ENCODE data around the gene AHSG.
A peak's percentile ranks its signal among the peaks of the same experiment; 100 is the strongest.

The AHSG gene

GRCh38 chr3:186643493-186643892 is 30.6 kb downstream of the AHSG start:
- DNase-seq, result no peak

GRCh38 chr3:186644683-186645082 is 31.8 kb downstream of the AHSG start:
- no peak for DNase-seq

DNA sequence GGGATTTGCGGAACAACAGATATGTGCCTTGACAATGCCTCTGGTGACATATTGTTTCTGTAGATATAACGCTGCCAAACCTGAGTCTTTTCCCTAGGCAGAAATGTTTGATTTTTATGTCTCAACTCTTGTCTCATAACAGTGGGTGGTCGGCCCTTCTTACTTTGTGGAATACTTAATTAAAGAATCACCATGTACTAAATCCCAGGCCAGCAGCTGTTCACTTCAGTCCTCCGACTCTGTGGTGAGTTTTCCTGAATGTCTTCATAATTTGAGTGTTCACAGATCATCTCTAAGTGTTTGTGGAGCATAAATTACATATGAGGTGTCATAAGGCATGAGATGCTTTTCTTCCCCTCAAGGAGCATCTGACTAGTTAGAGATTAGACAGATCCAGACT is 33.2 kb downstream of the AHSG start:
- DNase-seq, result no peak

GRCh38 chr3:186646841-186647240 is 34.0 kb downstream of the AHSG start:
- no peak for DNase-seq

DNA sequence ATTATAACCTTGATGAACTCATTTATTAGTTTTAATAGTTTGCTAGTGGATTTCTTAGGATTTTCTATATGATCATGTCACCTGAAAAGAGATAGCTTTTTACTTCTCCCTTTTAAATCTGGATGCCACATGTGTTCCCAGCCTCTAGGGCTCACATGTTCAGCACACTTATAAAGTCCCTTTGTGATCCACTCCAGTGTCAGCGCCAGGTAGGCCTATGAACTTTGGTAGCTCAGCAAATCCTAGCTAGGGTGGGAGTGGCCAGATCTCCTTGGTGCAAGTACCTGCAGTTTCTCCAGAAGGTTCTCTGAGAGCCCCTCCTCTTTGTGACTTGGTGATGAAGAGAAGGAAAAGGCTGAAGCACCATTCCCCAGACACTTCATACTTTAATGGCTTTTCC is 36.0 kb downstream of the AHSG start:
- no peak for DNase-seq

- DNase-seq, result no peak
These were observed 38.9 kb downstream of the AHSG start for GRCh38 chr3:186651678-186652215.

- DNase-seq, result no peak
These were observed 40.3 kb downstream of the AHSG start for GRCh38 chr3:186653080-186653707.

DNA sequence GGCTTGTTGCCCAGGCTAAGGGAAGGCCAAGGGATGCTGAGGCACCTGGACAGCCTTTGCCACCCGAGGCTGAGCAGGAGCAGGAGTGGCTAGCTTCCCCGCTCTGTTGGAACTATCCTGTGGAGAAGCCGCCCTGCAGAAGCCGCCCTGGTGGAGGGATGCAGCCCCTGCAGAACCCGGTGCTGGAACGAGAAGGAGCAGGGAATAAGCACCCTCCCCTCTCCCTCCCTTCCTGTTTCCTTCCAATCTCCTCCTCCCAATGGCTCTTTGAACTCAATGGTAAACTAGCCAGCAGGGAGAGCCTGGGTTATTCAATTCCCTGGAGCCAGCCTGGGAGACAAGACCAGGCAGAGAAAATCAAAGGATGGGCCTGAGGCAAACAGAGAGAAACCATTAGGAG is 41.1 kb downstream of the AHSG start:
- no peak for DNase-seq

DNA sequence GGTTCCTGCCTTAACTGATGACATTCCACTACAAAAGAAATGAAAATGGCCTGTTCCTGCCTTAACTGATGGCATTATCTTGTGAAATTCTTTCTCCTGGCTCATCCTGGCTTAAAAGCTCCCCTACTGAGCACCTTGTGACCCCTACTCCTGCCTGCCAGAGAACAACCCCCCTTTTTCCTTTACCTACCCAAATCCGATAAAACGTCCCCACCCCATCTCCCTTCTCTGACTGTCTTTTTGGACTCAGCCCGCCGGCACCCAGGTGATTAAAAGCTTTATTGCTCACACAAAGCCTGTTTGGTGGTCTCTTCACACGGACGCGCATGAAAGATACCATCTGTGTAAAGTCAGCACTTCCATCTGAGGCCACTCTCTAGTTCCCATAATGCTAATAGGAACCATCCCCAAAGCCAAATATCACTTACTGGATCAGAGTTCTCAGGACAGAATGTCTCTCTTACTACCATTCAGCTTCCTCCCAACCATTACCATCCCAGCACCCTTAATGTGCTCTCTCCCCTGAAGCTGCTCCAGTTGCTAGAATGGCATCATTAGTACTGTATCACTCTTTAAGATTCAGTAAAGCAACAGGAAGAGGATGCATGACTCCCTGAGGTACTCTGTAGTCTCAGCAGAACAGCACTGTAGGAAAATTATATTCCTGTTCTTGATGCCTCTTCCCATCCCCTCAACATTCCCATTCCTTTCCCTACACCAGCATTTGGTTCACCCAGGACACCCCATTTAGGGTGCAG is 50.7 kb downstream of the AHSG start:
- no peak for DNase-seq

GRCh38 chr3:186664119-186664495 is 51.2 kb downstream of the AHSG start:
- no peak for DNase-seq

DNA sequence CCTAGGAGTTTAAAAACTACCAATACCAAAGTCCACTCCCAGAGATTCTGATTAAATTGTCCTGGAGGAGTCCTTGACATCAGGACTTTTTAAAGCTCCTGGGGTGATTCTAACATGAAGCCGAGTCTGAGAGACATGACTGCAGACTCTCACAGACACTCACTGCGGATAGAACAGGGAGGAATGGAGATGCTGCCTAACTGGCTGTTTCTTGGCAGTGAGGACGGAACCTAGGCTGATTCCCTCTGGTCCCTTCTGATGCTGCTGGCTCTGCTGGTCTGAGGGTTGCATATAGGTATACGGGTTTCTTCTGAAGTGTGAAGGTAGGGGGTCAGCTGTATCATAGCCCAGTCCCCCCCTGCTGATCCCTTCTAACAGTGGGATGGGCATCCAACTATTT is 51.6 kb downstream of the AHSG start:
- no peak for DNase-seq

GRCh38 chr3:186665625-186666188 is 52.8 kb downstream of the AHSG start, which contains the start of gene HRG:
HRG (plus strand) TSS chr3:186666014; CDS start chr3:186666032, 18 bp downstream.
- DNase-seq, result no peak

DNA sequence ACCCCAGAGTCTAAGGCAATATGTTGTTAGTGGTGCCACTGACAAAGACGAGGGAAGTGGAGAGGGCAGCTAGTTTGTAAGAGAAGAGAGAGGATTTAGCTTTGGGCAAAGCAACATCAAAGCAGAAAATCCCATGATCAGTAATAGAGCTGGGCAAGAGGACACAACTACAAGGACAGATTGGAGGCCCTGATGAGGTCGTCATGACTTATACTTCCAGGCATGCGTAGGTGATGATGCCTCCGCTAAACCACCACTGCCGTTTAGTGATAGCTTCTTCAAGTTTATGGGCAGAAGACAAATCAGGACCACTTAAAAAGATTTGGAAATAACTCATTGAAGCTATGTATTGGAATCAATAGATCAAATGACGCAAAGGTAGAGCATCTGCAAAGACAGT is 55.6 kb downstream of the AHSG start:
- DNase-seq, result no peak

DNA sequence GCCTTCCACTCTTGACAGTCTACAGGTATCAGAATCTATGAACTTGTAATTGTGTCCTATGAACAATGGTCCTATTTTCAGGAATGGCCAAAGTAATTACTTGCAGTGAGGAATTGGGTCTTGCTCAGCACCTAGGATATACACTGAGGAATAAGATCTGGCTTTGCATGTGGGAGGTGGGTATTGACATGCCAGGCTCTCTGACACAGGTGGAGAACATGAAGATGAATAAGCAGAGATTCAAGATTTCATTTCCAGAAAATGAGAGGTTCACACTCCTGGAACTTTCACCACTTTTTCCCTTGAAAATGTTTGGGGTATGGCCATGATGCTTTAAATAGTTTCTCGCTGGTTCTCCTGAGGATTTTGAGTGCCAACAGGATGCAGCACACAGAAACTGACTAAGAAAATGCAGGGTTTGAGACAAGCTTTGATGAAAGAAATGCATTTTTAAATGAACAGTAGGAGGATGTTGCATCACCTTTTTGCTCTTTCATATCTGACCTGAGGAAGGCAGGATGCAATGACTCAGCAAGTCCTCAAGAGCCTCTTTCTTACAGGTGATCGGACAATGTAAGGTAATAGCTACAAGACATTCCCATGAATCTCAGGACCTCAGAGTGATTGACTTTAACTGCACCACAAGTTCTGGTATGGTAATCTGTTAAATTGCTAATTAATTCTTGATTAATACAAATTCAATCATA is 56.7 kb downstream of the AHSG start:
- DNase-seq, result no peak

DNA sequence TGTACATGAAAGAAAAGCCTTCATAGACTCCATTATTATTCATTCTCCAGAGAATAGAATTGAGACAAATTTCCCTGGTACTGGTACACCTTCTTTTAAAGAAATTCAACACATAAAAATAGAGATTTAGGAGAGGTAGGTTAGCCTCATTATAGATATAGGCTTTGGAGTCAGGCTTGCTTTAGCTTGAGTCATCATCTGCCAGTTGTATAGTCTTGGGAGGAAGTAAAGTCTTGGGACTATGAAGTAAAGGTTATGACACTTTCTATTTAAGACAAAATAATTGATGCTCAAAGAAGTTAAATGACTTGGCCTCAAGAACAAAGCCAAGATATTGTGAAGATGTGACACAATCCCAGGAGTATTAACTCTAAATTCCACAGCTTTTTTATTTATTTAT is 57.3 kb downstream of the AHSG start:
- peak in 1 of 2 donors; percentile 36 for DNase-seq

All from inflammatory macrophage treated with lipopolysaccharide for 1 hour (primary cell).